GM12873 (cell line): ENCODE data around the gene SEMA3F.

ENCODE experiments used
- CTCF ChIP-seq: IDR thresholded peaks from 2 replicates; pipeline ENCODE4 v1.5.1; 2012; ENCODE audit warnings: low read depth, mild to moderate bottlenecking, moderate library complexity, low read length, control low read depth; ENCODE audit not compliant: insufficient read depth; ENCODE audit errors: missing control alignments

Gene SEMA3F

DNA sequence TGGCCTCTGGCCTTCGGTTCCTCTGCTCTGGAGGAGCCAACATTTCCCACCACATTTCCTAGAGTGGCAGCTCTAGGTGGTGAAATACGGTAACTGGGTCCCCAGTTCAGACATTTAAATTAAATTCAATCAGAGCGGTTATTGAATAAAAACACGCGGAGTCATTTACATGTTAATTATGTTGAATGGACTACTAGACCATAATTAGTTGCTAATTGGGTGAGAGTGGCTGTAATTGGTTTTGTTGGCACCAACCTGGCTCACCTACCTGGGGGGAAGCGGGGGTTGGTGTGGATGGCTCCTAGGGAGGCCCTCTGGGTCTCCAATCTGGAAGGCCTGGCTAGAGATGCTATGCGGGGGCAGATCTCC lies 12.7 kb downstream of the SEMA3F start:
- no peak for TF ChIP-seq CTCF

DNA sequence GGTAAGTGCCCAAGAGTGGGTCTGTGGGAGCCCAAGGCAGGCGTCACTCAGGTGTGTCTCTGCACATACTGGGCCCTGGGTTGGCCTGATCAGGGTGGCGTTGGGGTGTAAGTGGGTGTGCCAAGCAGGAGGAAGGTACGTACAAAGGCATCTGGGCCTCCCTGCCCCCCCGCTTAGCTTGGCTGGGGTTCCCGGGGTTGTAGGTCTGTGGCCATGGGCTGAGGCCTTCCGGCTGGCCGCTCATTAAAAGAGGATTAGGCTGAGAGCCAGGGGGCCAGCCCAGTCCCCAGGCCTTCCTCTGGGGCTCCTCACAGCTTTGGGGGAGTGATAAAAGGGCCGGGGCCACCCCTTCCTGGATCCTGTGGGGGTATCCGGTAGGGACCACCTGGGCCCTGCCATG lies 13.3 kb downstream of the SEMA3F start:
- TF ChIP-seq CTCF = no peak

DNA sequence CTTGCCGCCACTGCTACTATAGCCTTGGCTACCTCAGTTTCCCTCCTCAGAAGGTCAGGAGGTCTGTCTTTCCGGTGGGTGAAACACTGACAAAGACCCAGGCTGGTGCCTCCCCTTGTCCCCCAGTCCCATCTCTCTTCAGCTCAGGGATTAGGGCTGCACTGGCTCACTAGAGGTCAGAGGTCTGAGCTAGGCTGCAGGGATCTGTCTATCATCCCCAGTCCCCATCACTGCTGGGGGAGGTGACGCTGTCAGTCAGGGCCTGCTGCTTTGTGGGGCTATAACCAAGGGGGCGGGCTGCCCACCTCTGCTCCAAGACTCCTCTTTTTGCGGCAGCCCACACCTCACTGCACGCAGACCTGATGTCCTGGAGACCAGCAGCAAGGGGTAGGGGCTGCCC lies 13.7 kb downstream of the SEMA3F start:
- no peak for TF ChIP-seq CTCF

DNA sequence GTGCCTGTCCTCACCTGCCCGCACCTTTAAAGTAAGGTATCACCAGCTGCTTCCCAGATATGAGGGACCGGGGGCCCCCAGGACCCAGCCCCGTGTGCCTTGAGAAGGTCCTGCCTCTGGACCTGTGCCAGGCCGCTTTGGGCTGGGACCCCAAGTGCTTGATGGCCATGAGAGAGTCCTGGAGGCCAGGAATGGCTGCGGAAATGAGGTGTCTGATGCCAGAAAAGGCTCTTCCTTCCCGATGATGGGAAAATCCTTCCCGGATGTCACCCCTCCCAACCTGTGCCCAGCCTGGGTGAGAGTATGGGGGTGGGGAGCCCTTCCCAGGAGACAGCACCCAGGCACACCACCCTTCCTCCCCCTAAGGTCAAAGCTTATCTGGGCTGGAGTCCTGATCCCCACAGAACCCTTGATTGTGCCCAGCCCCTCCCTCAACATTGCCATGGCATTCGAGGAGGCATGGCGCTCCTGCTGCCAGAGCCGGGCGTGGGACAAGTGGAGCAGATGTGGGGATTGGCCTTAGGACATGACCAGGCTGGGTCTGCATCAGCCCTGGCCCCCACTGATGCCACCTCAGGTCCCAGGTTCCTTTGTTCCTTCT lies 14.2 kb downstream of the SEMA3F start:
- TF ChIP-seq CTCF = no peak

DNA sequence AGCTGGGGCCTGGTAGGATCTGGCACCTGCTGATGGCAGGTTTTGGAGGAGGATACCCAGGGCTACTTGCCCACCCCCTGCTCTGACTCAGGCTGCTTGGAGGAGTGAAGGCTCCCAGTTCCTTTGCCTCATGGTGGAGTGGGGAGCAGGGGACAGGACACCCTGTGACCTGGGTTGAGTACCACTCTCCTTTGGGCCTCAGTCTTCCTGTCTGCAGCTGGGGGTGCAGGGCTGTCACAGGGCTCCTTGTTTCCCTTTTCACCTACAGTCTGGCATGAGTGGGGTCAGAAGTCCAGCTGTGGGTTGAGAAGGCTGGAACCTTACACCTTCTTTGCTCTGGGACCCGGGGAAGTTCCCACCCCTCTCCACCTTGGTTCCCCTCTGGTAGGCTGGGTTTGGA lies 14.7 kb downstream of the SEMA3F start:
- no peak for TF ChIP-seq CTCF

- TF ChIP-seq CTCF = no peak
These were observed 15.6 kb downstream of the SEMA3F start for GRCh38 chr3:50170689-50171088.

GRCh38 chr3:50171540-50172301 lies 16.6 kb downstream of the SEMA3F start:
- no peak for TF ChIP-seq CTCF
